GM12864 (cell line): Measurements from ENCODE around the gene NET1.

Experiments used
- DNase-seq: peaks from one replicate; pipeline ENCODE4 v3.0.0-alpha.2; 2011; ENCODE audit warnings: low read depth
- H3K4me3 ChIP-seq: 2 replicates; pipeline ENCODE4 v1.5.1; 2011; ENCODE audit warnings: mild to moderate bottlenecking, low read depth, low read length, control low read depth
- TF ChIP-seq, protein P1 (sequence below): IDR thresholded peaks from 2 replicates; pipeline ENCODE4 v1.5.1; 2011; ENCODE audit warnings: low read depth, mild to moderate bottlenecking, moderate library complexity, low read length, control low read depth, inconsistent platforms; ENCODE audit errors: missing control alignments

The NET1 gene

DNA sequence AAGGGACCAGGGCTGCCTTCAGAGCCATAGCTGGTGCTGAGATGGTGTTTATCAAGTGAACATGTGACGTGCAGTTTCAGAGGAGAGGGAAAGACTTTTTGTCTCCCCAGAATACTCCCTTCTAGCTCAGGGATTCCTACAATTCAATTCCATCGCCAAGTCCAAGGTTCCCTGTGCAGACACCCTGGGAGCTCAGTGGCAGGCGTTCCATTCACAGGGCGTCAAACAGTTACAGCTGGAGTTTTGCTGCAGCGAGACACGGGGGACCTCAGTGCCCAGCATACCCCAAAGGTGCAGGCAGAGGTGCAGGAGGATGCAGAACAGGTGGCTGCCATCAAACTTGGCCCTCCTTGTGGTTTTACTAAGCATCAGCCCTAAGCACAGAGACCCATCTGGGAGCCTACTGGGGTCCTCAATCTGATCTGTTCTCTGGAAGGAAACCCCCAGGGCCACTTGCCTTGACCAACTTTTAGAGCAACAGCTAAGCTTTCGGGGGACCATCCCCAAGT is 87.9 kb downstream of the NET1 start:
- H3K4me3 ChIP-seq = no peak overlapping the region
- TF ChIP-seq, protein P1, sequence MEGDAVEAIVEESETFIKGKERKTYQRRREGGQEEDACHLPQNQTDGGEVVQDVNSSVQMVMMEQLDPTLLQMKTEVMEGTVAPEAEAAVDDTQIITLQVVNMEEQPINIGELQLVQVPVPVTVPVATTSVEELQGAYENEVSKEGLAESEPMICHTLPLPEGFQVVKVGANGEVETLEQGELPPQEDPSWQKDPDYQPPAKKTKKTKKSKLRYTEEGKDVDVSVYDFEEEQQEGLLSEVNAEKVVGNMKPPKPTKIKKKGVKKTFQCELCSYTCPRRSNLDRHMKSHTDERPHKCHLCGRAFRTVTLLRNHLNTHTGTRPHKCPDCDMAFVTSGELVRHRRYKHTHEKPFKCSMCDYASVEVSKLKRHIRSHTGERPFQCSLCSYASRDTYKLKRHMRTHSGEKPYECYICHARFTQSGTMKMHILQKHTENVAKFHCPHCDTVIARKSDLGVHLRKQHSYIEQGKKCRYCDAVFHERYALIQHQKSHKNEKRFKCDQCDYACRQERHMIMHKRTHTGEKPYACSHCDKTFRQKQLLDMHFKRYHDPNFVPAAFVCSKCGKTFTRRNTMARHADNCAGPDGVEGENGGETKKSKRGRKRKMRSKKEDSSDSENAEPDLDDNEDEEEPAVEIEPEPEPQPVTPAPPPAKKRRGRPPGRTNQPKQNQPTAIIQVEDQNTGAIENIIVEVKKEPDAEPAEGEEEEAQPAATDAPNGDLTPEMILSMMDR = no peak
- DNase-seq = no peak

DNA sequence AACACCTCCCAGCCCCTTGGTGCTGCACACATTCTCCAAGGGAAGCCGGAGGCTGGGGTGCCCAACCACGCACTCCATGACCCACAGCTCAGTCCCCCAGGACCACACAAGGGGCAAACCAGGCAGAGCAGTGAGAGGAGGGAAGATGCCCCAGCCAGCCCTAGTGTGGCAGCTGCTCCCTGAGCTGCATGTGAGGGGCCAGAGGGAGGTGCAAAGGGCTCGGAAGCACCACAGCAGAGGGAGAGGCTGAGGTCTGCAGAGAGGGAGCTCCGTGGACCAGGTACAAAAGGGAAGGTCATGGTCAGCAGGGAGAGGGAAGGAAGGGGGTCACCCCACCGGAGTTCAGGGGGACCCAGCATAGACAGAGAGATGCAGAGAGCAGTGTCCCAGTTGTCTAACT is 88.6 kb downstream of the NET1 start:
- H3K4me3 ChIP-seq = no peak overlapping the region
- no peak for DNase-seq
- TF ChIP-seq, protein P1 = no peak

DNA sequence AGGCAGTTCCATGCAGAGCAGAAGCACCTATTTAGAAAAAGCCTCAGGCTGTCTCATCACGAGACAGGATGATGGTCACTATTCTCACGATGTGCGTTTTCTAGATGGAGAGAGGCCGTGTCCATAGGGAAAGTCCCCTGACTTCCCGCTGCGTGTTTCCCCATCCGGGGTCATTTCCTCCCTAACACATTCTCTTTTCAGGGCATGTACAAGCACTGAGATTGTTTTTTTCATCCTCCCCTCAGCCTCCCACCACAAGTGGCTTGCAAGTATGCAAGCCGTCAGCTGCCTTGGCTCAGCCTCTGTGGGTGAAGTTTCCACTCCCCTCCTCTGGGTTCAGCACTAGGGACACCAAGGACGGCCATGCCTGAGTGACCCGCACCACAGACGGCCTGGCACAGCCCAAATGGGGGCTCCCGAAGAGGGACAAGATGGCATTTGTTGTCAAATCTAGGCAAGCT is 89.7 kb downstream of the NET1 start:
- TF ChIP-seq, protein P1 = no peak

DNA sequence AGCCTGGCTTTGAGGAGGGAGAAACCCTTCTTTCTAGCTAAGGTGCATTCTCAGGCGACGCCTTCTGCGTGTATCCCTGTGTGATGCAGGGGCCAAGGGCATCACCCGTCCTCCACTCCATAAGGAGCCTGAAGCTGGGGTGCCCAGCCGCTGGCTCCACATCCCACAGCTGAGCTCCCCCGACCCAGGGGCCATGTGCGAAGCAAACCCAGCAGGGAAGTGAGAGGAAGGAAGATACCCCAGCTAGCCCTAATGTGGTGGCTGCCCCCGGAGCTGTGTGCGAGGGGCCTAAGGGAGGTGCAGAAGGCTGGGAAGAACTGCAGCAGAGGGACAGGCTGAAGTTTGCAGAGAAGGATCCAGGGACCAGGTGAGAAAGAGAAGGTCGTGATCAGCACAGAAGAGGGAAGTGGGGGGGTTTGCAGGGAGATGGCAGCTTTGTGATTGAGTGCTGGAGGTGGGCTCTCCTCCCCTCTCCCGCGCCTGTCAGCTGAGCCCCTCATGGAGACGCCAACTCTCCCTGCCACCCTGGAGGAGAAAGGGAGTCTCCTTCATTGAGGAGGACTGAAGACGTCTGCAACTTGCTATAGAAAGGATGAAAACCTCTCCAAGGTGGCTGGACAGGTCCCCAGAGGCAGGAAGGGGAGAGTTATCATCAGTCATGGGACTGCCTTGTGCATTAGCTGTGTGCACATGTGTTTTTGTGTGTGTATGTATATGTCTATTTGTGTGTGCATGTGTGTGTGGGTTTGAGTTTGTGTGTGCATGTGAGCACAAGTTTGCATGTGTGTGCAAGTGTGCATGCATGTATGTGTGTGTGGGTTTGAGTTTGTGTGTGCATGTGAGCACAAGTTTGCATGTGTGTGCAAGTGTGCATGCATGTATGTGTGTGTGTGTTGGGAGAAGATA is 90.5 kb downstream of the NET1 start:
- TF ChIP-seq, protein P1 = no peak
- DNase-seq = no peak
- H3K4me3 ChIP-seq = no peak overlapping the region

More for the DNA sequence above, 89.7 kb downstream of the NET1 start:
- DNase-seq = no peak
- H3K4me3 ChIP-seq = no peak overlapping the region

DNA sequence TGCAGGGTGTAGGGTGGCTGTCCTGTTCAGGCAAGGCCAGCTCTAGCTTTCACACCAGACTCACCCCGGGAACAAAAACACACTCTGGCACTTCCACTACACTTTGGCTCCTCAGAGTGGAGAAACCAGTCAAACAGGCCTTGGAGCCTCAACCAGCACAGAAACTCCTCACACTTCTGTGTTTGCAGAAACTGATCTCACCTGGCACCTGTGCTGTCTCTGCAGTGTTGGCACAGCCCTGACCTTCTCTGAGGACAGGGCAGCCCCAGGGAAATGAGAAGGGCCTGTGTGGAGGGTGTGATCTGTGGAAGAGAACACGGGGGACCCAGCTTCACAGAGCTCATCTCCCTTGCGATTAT is 91.1 kb downstream of the NET1 start:
- H3K4me3 ChIP-seq = no peak overlapping the region
- TF ChIP-seq, protein P1 = no peak
- DNase-seq = no peak

DNA sequence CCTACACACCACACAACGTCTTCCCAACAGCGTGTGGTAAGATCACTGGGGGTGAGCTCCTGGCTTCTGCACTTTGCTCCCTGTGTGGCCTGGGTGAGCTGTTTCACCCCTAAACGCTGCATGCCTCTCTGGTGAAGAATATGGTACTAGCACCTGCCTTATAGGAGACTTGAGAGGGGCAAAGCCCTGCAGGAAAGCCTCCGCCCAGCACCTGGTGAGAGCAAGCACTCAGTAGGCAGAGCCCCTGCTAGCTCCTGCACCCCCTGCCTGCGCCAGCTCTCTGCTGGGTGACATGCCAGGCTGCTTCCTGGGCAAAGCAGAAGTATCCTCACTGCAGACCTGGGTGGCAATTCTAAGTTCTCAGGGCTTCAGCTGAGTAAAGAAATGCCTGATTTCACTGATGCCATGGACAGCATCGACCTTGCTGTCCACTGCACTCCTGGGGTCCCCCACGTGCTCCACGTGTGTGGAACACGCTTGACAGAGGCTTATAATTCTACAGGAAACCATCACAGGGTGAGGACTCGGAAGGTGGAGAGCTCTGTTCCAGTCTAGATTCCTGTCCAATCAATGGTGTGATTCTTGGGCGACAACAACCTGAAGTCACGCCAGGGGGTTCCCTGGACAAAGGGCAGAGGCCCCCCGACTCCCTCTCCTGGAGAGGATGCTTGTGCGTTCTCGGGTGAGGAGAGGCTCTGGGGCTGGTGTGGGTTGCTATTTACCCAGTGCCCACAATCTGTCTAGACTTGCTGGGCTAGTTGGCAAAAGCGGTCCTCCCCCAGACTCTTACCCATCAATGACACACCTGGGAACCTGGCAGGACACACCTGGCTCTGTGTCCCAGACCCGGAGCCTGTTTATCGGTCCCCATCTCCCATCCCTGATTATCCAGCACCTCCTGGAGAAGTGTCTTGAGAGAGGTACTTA is 92.1 kb downstream of the NET1 start:
- TF ChIP-seq, protein P1 = no peak
- no peak overlapping the region for H3K4me3 ChIP-seq
- no peak for DNase-seq
